ENCODE measurements around the gene NAT8L.

- TF ChIP-seq EP300 (IDR thresholded peaks at IDR 0.05; ENCODE audit: low read depth in 2 of 2, low read length in 2 of 2) (no peak), EP300 (CRISPR knock-in tag; IDR thresholded peaks at IDR 0.05; ENCODE audit: borderline replicate concordance) (no peak), CTCF (CRISPR knock-in tag; IDR thresholded peaks at IDR 0.05) (no peak), ZFP37 (CRISPR knock-in tag; IDR thresholded peaks at IDR 0.05; ENCODE audit: borderline replicate concordance) (no peak), BRF2 (CRISPR knock-in tag; IDR thresholded peaks at IDR 0.05) (no peak), ZBTB49 (CRISPR knock-in tag; IDR thresholded peaks at IDR 0.05; ENCODE audit: borderline replicate concordance) (no peak), E2F5 (CRISPR knock-in tag; conservative IDR thresholded peaks at IDR 0.05) (no peak), ARNT (IDR thresholded peaks at IDR 0.05) (no peak), KAT7 (CRISPR knock-in tag; IDR thresholded peaks at IDR 0.05; ENCODE audit: borderline replicate concordance) (no peak), RAD21 (CRISPR knock-in tag; IDR thresholded peaks at IDR 0.05) (no peak), ZNF362 (CRISPR knock-in tag; IDR thresholded peaks at IDR 0.05; ENCODE audit: borderline replicate concordance) (no peak), SATB2 (CRISPR knock-in tag; IDR thresholded peaks at IDR 0.05) (no peak), JUNB (CRISPR knock-in tag; IDR thresholded peaks at IDR 0.05; ENCODE audit: borderline replicate concordance) (no peak), TCF7L2 (IDR thresholded peaks at IDR 0.05; ENCODE audit: low read depth, low read length) (no peak), KLF11 (CRISPR knock-in tag; IDR thresholded peaks at IDR 0.05) (no peak)
Measured at GRCh38 chr4:2060611-2061185, 1.6 kb downstream of the NAT8L start.
